Measurements from ENCODE around the gene SLC49A4. TPM values are rescaled to one million over a fixed set of nuclear protein-coding genes. Genes with fewer than 3 reads are reported as not detected.
A peak's percentile ranks its signal among the peaks of the same experiment; 100 is the strongest.

SLC49A4 gene
- polyA plus RNA-seq, 2 of the 4 experiments (the other 2 are of a cell fraction): 11.1 to 16.2 TPM

- Histone ChIP-seq H3K4me3 (no peak overlapping the region), H3K4me1 (no peaks in the 10 kb centered on the region), H3K27ac (no peak overlapping the region), H3K9me3 (no peaks in the 10 kb centered on the region), H3K4me2 (no peak overlapping the region)
- ATAC-seq (peak in 1 of 2 experiments; percentile 19; a peak in 3 of 6 replicates), FAIRE-seq (no peak), DNase-seq (ENCODE audit: low read depth in 1 of 2, low spot score in 1 of 2) (no peak)
- WGBS (ENCODE audit: missing lambda C conversion rate): 63% methylated on average over 14 of the region's 14 CpGs
- ChIA-PET CTCF (interaction anchor here (0.6 to 1.9 kb wide), 3 partner anchors 13 to 98 kb away, joined by 3 to 8 read pairs (median 4); no protein-coding TSS in a partner anchor), POLR2A (no interaction called here)
- TF ChIP-seq, protein P1, sequence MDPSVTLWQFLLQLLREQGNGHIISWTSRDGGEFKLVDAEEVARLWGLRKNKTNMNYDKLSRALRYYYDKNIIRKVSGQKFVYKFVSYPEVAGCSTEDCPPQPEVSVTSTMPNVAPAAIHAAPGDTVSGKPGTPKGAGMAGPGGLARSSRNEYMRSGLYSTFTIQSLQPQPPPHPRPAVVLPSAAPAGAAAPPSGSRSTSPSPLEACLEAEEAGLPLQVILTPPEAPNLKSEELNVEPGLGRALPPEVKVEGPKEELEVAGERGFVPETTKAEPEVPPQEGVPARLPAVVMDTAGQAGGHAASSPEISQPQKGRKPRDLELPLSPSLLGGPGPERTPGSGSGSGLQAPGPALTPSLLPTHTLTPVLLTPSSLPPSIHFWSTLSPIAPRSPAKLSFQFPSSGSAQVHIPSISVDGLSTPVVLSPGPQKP (IDR thresholded peaks at IDR 0.05; ENCODE audit: low read depth, low read length): no peak
- TF ChIP-seq EHMT2 (IDR thresholded peaks at IDR 0.05; ENCODE audit: low read depth) (no peak), BHLHE40 (IDR thresholded peaks at IDR 0.05; ENCODE audit: low read depth, low read length) (no peak), GATA3 (IDR thresholded peaks at IDR 0.05; ENCODE audit: borderline replicate concordance) (no peak), CHD4 (IDR thresholded peaks at IDR 0.05; ENCODE audit: borderline replicate concordance) (no peak), ZC3H11A (IDR thresholded peaks at IDR 0.05) (no peak), NR3C1 (IDR thresholded peaks at IDR 0.05) (no peak), FOSL2 (IDR thresholded peaks at IDR 0.05) (no peak), FOSL2 (CRISPR knock-in tag; IDR thresholded peaks at IDR 0.05) (no peak), RNF2 (IDR thresholded peaks at IDR 0.05; ENCODE audit: borderline replicate concordance, low read depth) (no peak), E2F6 (IDR thresholded peaks at IDR 0.05; ENCODE audit: borderline replicate concordance, low read depth) (no peak), CHD2 (IDR thresholded peaks at IDR 0.05; ENCODE audit: low read length, partially characterized antibody) (no peak), RFX5 (IDR thresholded peaks at IDR 0.05) (no peak), RCOR1 (IDR thresholded peaks at IDR 0.05; ENCODE audit: low read depth, low read length) (no peak)
- TF ChIP-seq, protein P2, sequence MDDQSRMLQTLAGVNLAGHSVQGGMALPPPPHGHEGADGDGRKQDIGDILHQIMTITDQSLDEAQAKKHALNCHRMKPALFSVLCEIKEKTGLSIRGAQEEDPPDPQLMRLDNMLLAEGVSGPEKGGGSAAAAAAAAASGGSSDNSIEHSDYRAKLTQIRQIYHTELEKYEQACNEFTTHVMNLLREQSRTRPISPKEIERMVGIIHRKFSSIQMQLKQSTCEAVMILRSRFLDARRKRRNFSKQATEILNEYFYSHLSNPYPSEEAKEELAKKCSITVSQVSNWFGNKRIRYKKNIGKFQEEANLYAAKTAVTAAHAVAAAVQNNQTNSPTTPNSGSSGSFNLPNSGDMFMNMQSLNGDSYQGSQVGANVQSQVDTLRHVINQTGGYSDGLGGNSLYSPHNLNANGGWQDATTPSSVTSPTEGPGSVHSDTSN (IDR thresholded peaks at IDR 0.05): no peak
- TF ChIP-seq, protein P3, sequence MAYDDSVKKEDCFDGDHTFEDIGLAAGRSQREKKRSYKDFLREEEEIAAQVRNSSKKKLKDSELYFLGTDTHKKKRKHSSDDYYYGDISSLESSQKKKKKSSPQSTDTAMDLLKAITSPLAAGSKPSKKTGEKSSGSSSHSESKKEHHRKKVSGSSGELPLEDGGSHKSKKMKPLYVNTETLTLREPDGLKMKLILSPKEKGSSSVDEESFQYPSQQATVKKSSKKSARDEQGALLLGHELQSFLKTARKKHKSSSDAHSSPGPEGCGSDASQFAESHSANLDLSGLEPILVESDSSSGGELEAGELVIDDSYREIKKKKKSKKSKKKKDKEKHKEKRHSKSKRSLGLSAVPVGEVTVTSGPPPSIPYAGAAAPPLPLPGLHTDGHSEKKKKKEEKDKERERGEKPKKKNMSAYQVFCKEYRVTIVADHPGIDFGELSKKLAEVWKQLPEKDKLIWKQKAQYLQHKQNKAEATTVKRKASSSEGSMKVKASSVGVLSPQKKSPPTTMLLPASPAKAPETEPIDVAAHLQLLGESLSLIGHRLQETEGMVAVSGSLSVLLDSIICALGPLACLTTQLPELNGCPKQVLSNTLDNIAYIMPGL (CRISPR knock-in tag; IDR thresholded peaks at IDR 0.05; ENCODE audit: borderline replicate concordance): no peak
- TF ChIP-seq, protein P4, sequence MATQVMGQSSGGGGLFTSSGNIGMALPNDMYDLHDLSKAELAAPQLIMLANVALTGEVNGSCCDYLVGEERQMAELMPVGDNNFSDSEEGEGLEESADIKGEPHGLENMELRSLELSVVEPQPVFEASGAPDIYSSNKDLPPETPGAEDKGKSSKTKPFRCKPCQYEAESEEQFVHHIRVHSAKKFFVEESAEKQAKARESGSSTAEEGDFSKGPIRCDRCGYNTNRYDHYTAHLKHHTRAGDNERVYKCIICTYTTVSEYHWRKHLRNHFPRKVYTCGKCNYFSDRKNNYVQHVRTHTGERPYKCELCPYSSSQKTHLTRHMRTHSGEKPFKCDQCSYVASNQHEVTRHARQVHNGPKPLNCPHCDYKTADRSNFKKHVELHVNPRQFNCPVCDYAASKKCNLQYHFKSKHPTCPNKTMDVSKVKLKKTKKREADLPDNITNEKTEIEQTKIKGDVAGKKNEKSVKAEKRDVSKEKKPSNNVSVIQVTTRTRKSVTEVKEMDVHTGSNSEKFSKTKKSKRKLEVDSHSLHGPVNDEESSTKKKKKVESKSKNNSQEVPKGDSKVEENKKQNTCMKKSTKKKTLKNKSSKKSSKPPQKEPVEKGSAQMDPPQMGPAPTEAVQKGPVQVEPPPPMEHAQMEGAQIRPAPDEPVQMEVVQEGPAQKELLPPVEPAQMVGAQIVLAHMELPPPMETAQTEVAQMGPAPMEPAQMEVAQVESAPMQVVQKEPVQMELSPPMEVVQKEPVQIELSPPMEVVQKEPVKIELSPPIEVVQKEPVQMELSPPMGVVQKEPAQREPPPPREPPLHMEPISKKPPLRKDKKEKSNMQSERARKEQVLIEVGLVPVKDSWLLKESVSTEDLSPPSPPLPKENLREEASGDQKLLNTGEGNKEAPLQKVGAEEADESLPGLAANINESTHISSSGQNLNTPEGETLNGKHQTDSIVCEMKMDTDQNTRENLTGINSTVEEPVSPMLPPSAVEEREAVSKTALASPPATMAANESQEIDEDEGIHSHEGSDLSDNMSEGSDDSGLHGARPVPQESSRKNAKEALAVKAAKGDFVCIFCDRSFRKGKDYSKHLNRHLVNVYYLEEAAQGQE (IDR thresholded peaks at IDR 0.05): no peak
Measured at GRCh38 chr3:122930063-122930997, 135.5 kb downstream of the SLC49A4 start.

Other genes starting within 250 kb of the SLC49A4 start
- 11.7 and 12.6 TPM in 2 replicates for gene PARP9, start 230.8 kb upstream of the SLC49A4 start, polyA plus RNA-seq (2011; rRNA removed)
- gene PARP9, start 230.8 kb upstream of the SLC49A4 start, polyA plus RNA-seq (2017; fragmentation: RNase III; extraction: RNeasy Plus Mini Kit Qiagen cat#74134 plus additional on column Dnase treatment): 4.5 to 7.0 TPM (median 5.1 TPM) in 3 replicates
- 4.2 and 6.9 TPM in 2 replicates for gene DTX3L, start 230.7 kb upstream of the SLC49A4 start, polyA plus RNA-seq (2011; rRNA removed)
- gene DTX3L, start 230.7 kb upstream of the SLC49A4 start, polyA plus RNA-seq (2017; fragmentation: RNase III; extraction: RNeasy Plus Mini Kit Qiagen cat#74134 plus additional on column Dnase treatment): 5.3 to 6.8 TPM (median 5.7 TPM) in 3 replicates
- gene PARP15, start 217.4 kb upstream of the SLC49A4 start, polyA plus RNA-seq (2011; rRNA removed): 0.05 TPM in 1 of 2 replicates, not detected in the other
- not detected in 3 replicates for gene PARP15, start 217.4 kb upstream of the SLC49A4 start, polyA plus RNA-seq (2017; fragmentation: RNase III; extraction: RNeasy Plus Mini Kit Qiagen cat#74134 plus additional on column Dnase treatment)
- 23.0 and 23.6 TPM in 2 replicates for gene PARP14, start 114.2 kb upstream of the SLC49A4 start, polyA plus RNA-seq (2011; rRNA removed)
- 7.5 to 8.7 TPM (median 8.7 TPM) in 3 replicates for gene PARP14, start 114.2 kb upstream of the SLC49A4 start, polyA plus RNA-seq (2017; fragmentation: RNase III; extraction: RNeasy Plus Mini Kit Qiagen cat#74134 plus additional on column Dnase treatment)
- 8.8 and 9.2 TPM in 2 replicates for gene HSPBAP1, start 1.2 kb upstream of the SLC49A4 start, polyA plus RNA-seq (2011; rRNA removed)
- 5.0 to 6.3 TPM (median 5.2 TPM) in 3 replicates for gene HSPBAP1, start 1.2 kb upstream of the SLC49A4 start, polyA plus RNA-seq (2017; fragmentation: RNase III; extraction: RNeasy Plus Mini Kit Qiagen cat#74134 plus additional on column Dnase treatment)
- gene SEMA5B, start 232.7 kb downstream of the SLC49A4 start, polyA plus RNA-seq (2011; rRNA removed): 0.01 TPM in 1 of 2 replicates, not detected in the other
- 0.03 to 0.04 TPM (median 0.03 TPM) in 3 replicates for gene SEMA5B, start 232.7 kb downstream of the SLC49A4 start, polyA plus RNA-seq (2017; fragmentation: RNase III; extraction: RNeasy Plus Mini Kit Qiagen cat#74134 plus additional on column Dnase treatment)

Data from A549 (cell line).